Parathyroid adenoma (tissue), 2 donors: ENCODE results near the gene ERLIN1.

Experiments
- H2AFZ ChIP-seq: fragments of 300-600 bp; sonication (generic); one replicate; pipeline ENCODE4 v1.7.0; 2017; ENCODE audit warnings: antibody characterized with exemption, mild to moderate bottlenecking
- H3K27ac ChIP-seq: fragments of 300-600 bp; sonication (generic); one replicate; pipeline ENCODE4 v1.7.0; 2017
- H3K27me3 ChIP-seq: fragments of 300-600 bp; sonication (generic); one replicate; pipeline ENCODE4 v1.7.0; 2017; ENCODE audit warnings: low read length; ENCODE audit not compliant: control insufficient read depth, insufficient read depth
- H3K36me3 ChIP-seq: fragments of 300-600 bp; sonication (generic); one replicate; pipeline ENCODE4 v1.7.0; 2017; ENCODE audit warnings: low read length; ENCODE audit not compliant: control insufficient read depth, insufficient read depth
- H3K4me1 ChIP-seq: fragments of 300-600 bp; sonication (generic); one replicate; pipeline ENCODE4 v1.7.0; 2017; ENCODE audit warnings: control low read depth
- H3K4me2 ChIP-seq: fragments of 300-600 bp; sonication (generic); one replicate; pipeline ENCODE4 v1.7.0; 2017; ENCODE audit warnings: low read length
- H3K4me3 ChIP-seq: fragments of 300-600 bp; sonication (generic); one replicate; pipeline ENCODE4 v1.7.0; 2017; ENCODE audit warnings: low read depth, low read length
- H3K79me2 ChIP-seq: fragments of 300-600 bp; sonication (generic); one replicate; pipeline ENCODE4 v1.7.0; 2017; ENCODE audit warnings: control low read depth
- H3K9ac ChIP-seq: fragments of 300-600 bp; sonication (generic); one replicate; pipeline ENCODE4 v1.7.0; 2017; ENCODE audit warnings: mild to moderate bottlenecking
- H3K9me3 ChIP-seq: fragments of 300-600 bp; sonication (generic); one replicate; pipeline ENCODE4 v1.7.0; 2017; ENCODE audit warnings: low read length; ENCODE audit not compliant: control insufficient read depth
- CTCF ChIP-seq: fragments of 300-600 bp; sonication (generic); IDR thresholded peaks from one replicate; pipeline ENCODE4 v1.7.0; 2017; ENCODE audit warnings: antibody characterized with exemption, mild to moderate bottlenecking
- donor health status: primary hyperparathyroidism.

The ERLIN1 gene

GRCh38 chr10:100141446-100142087 is 44.3 kb downstream of the ERLIN1 start:
- no peak overlapping the region for H3K4me3 ChIP-seq
- no peak for TF ChIP-seq CTCF
- H3K9ac ChIP-seq, result no peak overlapping the region
- no peaks in the 10 kb centered on the region for H3K27me3 ChIP-seq
- H3K9me3 ChIP-seq, result no peaks in the 10 kb centered on the region
- peaks cover 43% of the 10 kb centered on the region for H3K4me1 ChIP-seq
- no peaks in the 10 kb centered on the region for H3K36me3 ChIP-seq
- no peaks in the 10 kb centered on the region for H3K79me2 ChIP-seq
- no peak overlapping the region for H3K4me2 ChIP-seq
- peak overlapping the region; percentile 62 for H3K27ac ChIP-seq
- peak overlapping the region; percentile 75 for H2AFZ ChIP-seq

- H3K4me2 ChIP-seq, result peak overlapping the region; percentile 19
These were observed 45.8 kb downstream of the ERLIN1 start for GRCh38 chr10:100140070-100140469.

GRCh38 chr10:100138921-100139496 is 46.8 kb downstream of the ERLIN1 start:
- H2AFZ ChIP-seq, result peak overlapping the region; percentile 63
- no peak overlapping the region for H3K4me2 ChIP-seq
- H3K9ac ChIP-seq, result no peak overlapping the region
- TF ChIP-seq CTCF, result no peak
- no peaks in the 10 kb centered on the region for H3K36me3 ChIP-seq
- H3K27ac ChIP-seq, result peak overlapping the region; percentile 62
- H3K4me3 ChIP-seq, result no peak overlapping the region
- no peaks in the 10 kb centered on the region for H3K27me3 ChIP-seq
- H3K79me2 ChIP-seq, result no peaks in the 10 kb centered on the region
- peaks cover 36% of the 10 kb centered on the region for H3K4me1 ChIP-seq
- H3K9me3 ChIP-seq, result no peaks in the 10 kb centered on the region

More at GRCh38 chr10:100140070-100140469, 45.8 kb downstream of the ERLIN1 start:
- H3K4me3 ChIP-seq, result peak overlapping the region; percentile 7
- H3K4me1 ChIP-seq, result peaks cover 36% of the 10 kb centered on the region
- H3K79me2 ChIP-seq, result no peaks in the 10 kb centered on the region
- H3K9me3 ChIP-seq, result no peaks in the 10 kb centered on the region
- H3K36me3 ChIP-seq, result no peaks in the 10 kb centered on the region
- peak; percentile 13 for TF ChIP-seq CTCF
- H3K27me3 ChIP-seq, result no peaks in the 10 kb centered on the region
- H3K9ac ChIP-seq, result no peak overlapping the region
- peak overlapping the region; percentile 65 for H2AFZ ChIP-seq
- H3K27ac ChIP-seq, result peak overlapping the region; percentile 62

GRCh38 chr10:100135486-100135885 is 50.3 kb downstream of the ERLIN1 start:
- Histone ChIP-seq H3K27me3 (no peaks in the 10 kb centered on the region), H3K79me2 (no peaks in the 10 kb centered on the region), H3K36me3 (no peaks in the 10 kb centered on the region), H3K4me2 (no peak overlapping the region), H3K9me3 (no peaks in the 10 kb centered on the region), H3K9ac (no peak overlapping the region), H3K27ac (no peak overlapping the region), H2AFZ (no peak overlapping the region), H3K4me1 (peaks cover 16% of the 10 kb centered on the region), H3K4me3 (no peak overlapping the region)
- TF ChIP-seq CTCF, result no peak

- no peak overlapping the region for H2AFZ ChIP-seq
- no peak for TF ChIP-seq CTCF
- H3K27ac ChIP-seq, result no peak overlapping the region
- no peaks in the 10 kb centered on the region for H3K36me3 ChIP-seq
- no peaks in the 10 kb centered on the region for H3K79me2 ChIP-seq
- peaks cover 3% of the 10 kb centered on the region for H3K4me1 ChIP-seq
- no peaks in the 10 kb centered on the region for H3K27me3 ChIP-seq
- H3K9me3 ChIP-seq, result no peaks in the 10 kb centered on the region
- no peak overlapping the region for H3K4me3 ChIP-seq
- no peak overlapping the region for H3K9ac ChIP-seq
- no peak overlapping the region for H3K4me2 ChIP-seq
These were observed 52.0 kb downstream of the ERLIN1 start for GRCh38 chr10:100133801-100134200.
